Neural cell (in vitro differentiated cells): ENCODE measurements around the gene SPRYD3. TPM values are rescaled to one million over a fixed set of nuclear protein-coding genes. Genes with fewer than 3 reads are reported as not detected.

Experiments
- H2AFZ ChIP-seq: fragments of 200-600, 300-800 bp; sonication (generic), shearing (Covaris generic); 2 replicates; pipeline ENCODE4 v1.6.0; 2014; ENCODE audit warnings: low read depth, mild to moderate bottlenecking, antibody characterized with exemption, low read length, moderate library complexity
- H3F3A ChIP-seq: fragments of 200-600 bp; shearing (Covaris generic); 2 replicates; pipeline ENCODE4 v1.6.1; 2016; ENCODE audit warnings: mild to moderate bottlenecking, moderate library complexity, mixed read lengths, antibody characterized with exemption, low read length; ENCODE audit not compliant: insufficient read depth, poor library complexity, severe bottlenecking
- H3K27ac ChIP-seq: fragments of 200-600, 300-800 bp; sonication (generic), shearing (Covaris generic); 2 replicates; pipeline ENCODE4 v1.5.1; 2014; ENCODE audit warnings: mild to moderate bottlenecking, low read length, moderate library complexity
- H3K27me3 ChIP-seq: fragments of 300-800, 200-600 bp; sonication (generic), shearing (Covaris generic); 2 replicates; pipeline ENCODE4 v1.6.0; 2014; ENCODE audit warnings: mild to moderate bottlenecking, low read depth, low read length, moderate library complexity; ENCODE audit not compliant: insufficient read depth
- H3K36me3 ChIP-seq: fragments of 300-800, 200-600 bp; sonication (generic), shearing (Covaris generic); 2 replicates; pipeline ENCODE4 v1.5.1; 2014; ENCODE audit warnings: mild to moderate bottlenecking, antibody characterized with exemption, low read length, moderate library complexity; ENCODE audit not compliant: insufficient read depth
- H3K4me2 ChIP-seq: fragments of 300-800, 200-600 bp; sonication (generic), shearing (Covaris generic); 2 replicates; pipeline ENCODE4 v1.6.0; 2014; ENCODE audit warnings: mild to moderate bottlenecking, low read length
- H3K4me3 ChIP-seq: fragments of 300-800, 200-600 bp; sonication (generic), shearing (Covaris generic); 2 replicates; pipeline ENCODE4 v1.5.1; 2014; ENCODE audit warnings: mild to moderate bottlenecking, low read length, moderate library complexity
- H3K79me2 ChIP-seq: fragments of 200-600 bp; shearing (Covaris generic); replicated peaks from 2 replicates; pipeline ENCODE4 v1.6.0; 2014; ENCODE audit warnings: mild to moderate bottlenecking, low read length, moderate library complexity; ENCODE audit not compliant: insufficient read depth
- H3K9ac ChIP-seq: fragments of 300-800, 200-600 bp; sonication (generic), shearing (Covaris generic); 2 replicates; pipeline ENCODE4 v1.6.1; 2016; ENCODE audit warnings: mild to moderate bottlenecking, low read length, mixed read lengths
- H3K9me2 ChIP-seq: fragments of 200-600 bp; shearing (Covaris generic); 2 replicates; pipeline ENCODE4 v1.6.1; 2016; ENCODE audit warnings: mild to moderate bottlenecking, low read length, mixed read lengths; ENCODE audit not compliant: insufficient read depth
- H3K9me3 ChIP-seq: fragments of 200-600, 300-800 bp; sonication (generic), shearing (Covaris generic); 2 replicates; pipeline ENCODE4 v1.6.1; 2016; ENCODE audit warnings: mild to moderate bottlenecking, mixed run types, low read length, moderate library complexity, mixed read lengths
- H4K20me1 ChIP-seq: fragments of 200-600 bp; shearing (Covaris generic); 2 replicates; pipeline ENCODE4 v1.6.1; 2016; ENCODE audit warnings: mild to moderate bottlenecking, mixed run types; ENCODE audit not compliant: insufficient read depth
- EP300 ChIP-seq: fragments of 450-650 bp; conservative IDR thresholded peaks from 2 replicates; pipeline ENCODE4 v1.6.1; 2014; ENCODE audit warnings: antibody characterized with exemption, mild to moderate bottlenecking, moderate library complexity; ENCODE audit not compliant: poor library complexity, severe bottlenecking
- EZH2 ChIP-seq: fragments of 200-600, 300-800 bp; shearing (Covaris generic), sonication (generic); IDR thresholded peaks from 2 replicates; pipeline ENCODE4 v1.6.1; 2014; ENCODE audit warnings: antibody characterized with exemption, low read length, borderline replicate concordance, mild to moderate bottlenecking; ENCODE audit not compliant: insufficient read depth, poor library complexity, severe bottlenecking
- MXI1 ChIP-seq: fragments of 450-650 bp; conservative IDR thresholded peaks from 2 replicates; pipeline ENCODE4 v1.6.1; 2014; ENCODE audit warnings: antibody characterized with exemption, mild to moderate bottlenecking; ENCODE audit not compliant: poor library complexity, severe bottlenecking
- POLR2AphosphoS5 ChIP-seq: IDR thresholded peaks from 2 replicates; pipeline ENCODE4 v1.6.1; 2012
- RAD21 ChIP-seq: fragments of 450-650 bp; conservative IDR thresholded peaks from 2 replicates; pipeline ENCODE4 v1.6.1; 2014; ENCODE audit warnings: antibody characterized with exemption, mild to moderate bottlenecking, moderate library complexity
- SMC3 ChIP-seq: fragments of 450-650 bp; conservative IDR thresholded peaks from 2 replicates; pipeline ENCODE4 v1.6.1; 2014; ENCODE audit warnings: antibody characterized with exemption, mild to moderate bottlenecking, moderate library complexity; ENCODE audit not compliant: poor library complexity
- TAF1 ChIP-seq: IDR thresholded peaks from 2 replicates; pipeline ENCODE4 v1.6.1; 2012; ENCODE audit warnings: low read depth
- polyA plus RNA-seq: library from polyadenylated mRNA; depleted of rRNA; stranded (reverse); fragments of >200 nt; gene quantifications from 2 replicates; pipeline ENCODE4 v1.2.3, GENCODE V29; 2014
- TF ChIP-seq, protein P1 (sequence below): fragments of 450-650 bp; IDR thresholded peaks from 2 replicates; pipeline ENCODE4 v1.5.1; 2014; ENCODE audit warnings: antibody characterized with exemption, mild to moderate bottlenecking, moderate library complexity; ENCODE audit not compliant: poor library complexity, severe bottlenecking
- TF ChIP-seq, protein P2 (sequence below): IDR thresholded peaks from 2 replicates; pipeline ENCODE4 v1.6.1; 2012; ENCODE audit warnings: borderline replicate concordance

The SPRYD3 gene
- polyA plus RNA-seq, 1 donor from 2014 or later = 20.8 TPM

- Histone ChIP-seq H3K9me2 (no peaks in the 10 kb centered on the region), H3K9ac (no peak overlapping the region), H3K36me3 (no peaks in the 10 kb centered on the region), H3F3A (no peaks in the 10 kb centered on the region), H2AFZ (no peak overlapping the region), H4K20me1 (no peaks in the 10 kb centered on the region), H3K27me3 (peaks cover 6% of the 10 kb centered on the region), H3K27ac (no peak overlapping the region), H3K9me3 (no peaks in the 10 kb centered on the region), H3K79me2 (no peaks in the 10 kb centered on the region), H3K4me3 (no peak overlapping the region), H3K4me2 (no peak overlapping the region)
- TF ChIP-seq, protein P1, sequence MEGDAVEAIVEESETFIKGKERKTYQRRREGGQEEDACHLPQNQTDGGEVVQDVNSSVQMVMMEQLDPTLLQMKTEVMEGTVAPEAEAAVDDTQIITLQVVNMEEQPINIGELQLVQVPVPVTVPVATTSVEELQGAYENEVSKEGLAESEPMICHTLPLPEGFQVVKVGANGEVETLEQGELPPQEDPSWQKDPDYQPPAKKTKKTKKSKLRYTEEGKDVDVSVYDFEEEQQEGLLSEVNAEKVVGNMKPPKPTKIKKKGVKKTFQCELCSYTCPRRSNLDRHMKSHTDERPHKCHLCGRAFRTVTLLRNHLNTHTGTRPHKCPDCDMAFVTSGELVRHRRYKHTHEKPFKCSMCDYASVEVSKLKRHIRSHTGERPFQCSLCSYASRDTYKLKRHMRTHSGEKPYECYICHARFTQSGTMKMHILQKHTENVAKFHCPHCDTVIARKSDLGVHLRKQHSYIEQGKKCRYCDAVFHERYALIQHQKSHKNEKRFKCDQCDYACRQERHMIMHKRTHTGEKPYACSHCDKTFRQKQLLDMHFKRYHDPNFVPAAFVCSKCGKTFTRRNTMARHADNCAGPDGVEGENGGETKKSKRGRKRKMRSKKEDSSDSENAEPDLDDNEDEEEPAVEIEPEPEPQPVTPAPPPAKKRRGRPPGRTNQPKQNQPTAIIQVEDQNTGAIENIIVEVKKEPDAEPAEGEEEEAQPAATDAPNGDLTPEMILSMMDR = no peak
- TF ChIP-seq EP300 (no peak), MXI1 (no peak), POLR2AphosphoS5 (no peak), EZH2 (no peak), SMC3 (no peak), TAF1 (no peak), RAD21 (no peak)
- TF ChIP-seq, protein P2, sequence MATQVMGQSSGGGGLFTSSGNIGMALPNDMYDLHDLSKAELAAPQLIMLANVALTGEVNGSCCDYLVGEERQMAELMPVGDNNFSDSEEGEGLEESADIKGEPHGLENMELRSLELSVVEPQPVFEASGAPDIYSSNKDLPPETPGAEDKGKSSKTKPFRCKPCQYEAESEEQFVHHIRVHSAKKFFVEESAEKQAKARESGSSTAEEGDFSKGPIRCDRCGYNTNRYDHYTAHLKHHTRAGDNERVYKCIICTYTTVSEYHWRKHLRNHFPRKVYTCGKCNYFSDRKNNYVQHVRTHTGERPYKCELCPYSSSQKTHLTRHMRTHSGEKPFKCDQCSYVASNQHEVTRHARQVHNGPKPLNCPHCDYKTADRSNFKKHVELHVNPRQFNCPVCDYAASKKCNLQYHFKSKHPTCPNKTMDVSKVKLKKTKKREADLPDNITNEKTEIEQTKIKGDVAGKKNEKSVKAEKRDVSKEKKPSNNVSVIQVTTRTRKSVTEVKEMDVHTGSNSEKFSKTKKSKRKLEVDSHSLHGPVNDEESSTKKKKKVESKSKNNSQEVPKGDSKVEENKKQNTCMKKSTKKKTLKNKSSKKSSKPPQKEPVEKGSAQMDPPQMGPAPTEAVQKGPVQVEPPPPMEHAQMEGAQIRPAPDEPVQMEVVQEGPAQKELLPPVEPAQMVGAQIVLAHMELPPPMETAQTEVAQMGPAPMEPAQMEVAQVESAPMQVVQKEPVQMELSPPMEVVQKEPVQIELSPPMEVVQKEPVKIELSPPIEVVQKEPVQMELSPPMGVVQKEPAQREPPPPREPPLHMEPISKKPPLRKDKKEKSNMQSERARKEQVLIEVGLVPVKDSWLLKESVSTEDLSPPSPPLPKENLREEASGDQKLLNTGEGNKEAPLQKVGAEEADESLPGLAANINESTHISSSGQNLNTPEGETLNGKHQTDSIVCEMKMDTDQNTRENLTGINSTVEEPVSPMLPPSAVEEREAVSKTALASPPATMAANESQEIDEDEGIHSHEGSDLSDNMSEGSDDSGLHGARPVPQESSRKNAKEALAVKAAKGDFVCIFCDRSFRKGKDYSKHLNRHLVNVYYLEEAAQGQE = no peak
Measured at GRCh38 chr12:53103860-53104305, 24.7 kb upstream of the SPRYD3 start.

GRCh38 chr12:53102883-53103807, 24.0 kb upstream of the SPRYD3 start, which contains the start of gene SOAT2:
Gene SOAT2, plus strand, starts transcription at chr12:53103486. Its CDS starts 92 bp downstream, at chr12:53103578.
- Histone ChIP-seq H3K36me3 (no peaks in the 10 kb centered on the region), H3K4me2 (no peak within 1 kb of the TSS), H3K9me2 (no peaks in the 10 kb centered on the region), H3K27me3 (peaks cover 13% of the 10 kb centered on the region), H3K79me2 (no peaks in the 10 kb centered on the region), H3F3A (no peaks in the 10 kb centered on the region), H3K4me3 (no peak within 1 kb of the TSS), H3K27ac (no peak within 1 kb of the TSS), H3K9me3 (no peaks in the 10 kb centered on the region), H3K9ac (no peak within 1 kb of the TSS), H2AFZ (no peak within 1 kb of the TSS), H4K20me1 (no peaks in the 10 kb centered on the region)
- TF ChIP-seq EZH2 = no peak
- TF ChIP-seq, protein P1 = no peak
- TF ChIP-seq, protein P2 = no peak
- TF ChIP-seq RAD21 = no peak
- TF ChIP-seq MXI1 = no peak
- TF ChIP-seq SMC3 = no peak
- TF ChIP-seq TAF1 = no peak
- TF ChIP-seq POLR2AphosphoS5 = no peak
